NK-92 (cell line): ENCODE results near the gene PRDM15.
"Not testable (repeated sequence)": the region's sequence is repeated elsewhere in the genome, so short reads cannot be mapped to it uniquely, and the experiment has no call there.

ENCODE experiments used
- DNase-seq: peaks from one replicate; lab custom pipeline; 2025; ENCODE audit not compliant: unreplicated experiment; lab: John Stamatoyannopoulos, UW

The PRDM15 gene

DNA sequence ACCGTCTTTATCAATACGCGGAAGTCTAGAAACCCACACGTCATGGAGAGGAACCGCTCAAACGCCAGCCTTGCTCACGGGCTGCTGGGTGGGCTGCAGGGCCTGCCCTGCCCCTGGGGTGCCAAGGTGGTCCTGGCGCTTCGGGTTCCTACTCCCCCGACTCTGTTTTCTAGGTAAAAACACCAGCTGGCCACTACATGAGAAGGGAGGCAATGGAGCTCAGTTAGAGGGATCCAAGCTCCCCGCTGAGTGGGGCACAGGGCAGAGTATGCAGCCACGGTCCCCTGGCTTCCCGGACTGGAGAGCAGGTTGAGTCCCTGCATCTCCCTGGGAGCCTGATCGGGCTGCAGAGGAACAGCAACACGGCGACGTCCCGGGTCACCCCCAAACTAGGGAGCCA, 71.0 kb downstream of the PRDM15 start:
- DNase-seq, result no peak

GRCh38 chr21:41806773-41807172, 72.4 kb downstream of the PRDM15 start:
- no peak for DNase-seq

- DNase-seq, result no peak
These were observed 73.5 kb downstream of the PRDM15 start for GRCh38 chr21:41805643-41806042.

GRCh38 chr21:41805038-41805437, 74.1 kb downstream of the PRDM15 start:
- DNase-seq, result no peak

DNA sequence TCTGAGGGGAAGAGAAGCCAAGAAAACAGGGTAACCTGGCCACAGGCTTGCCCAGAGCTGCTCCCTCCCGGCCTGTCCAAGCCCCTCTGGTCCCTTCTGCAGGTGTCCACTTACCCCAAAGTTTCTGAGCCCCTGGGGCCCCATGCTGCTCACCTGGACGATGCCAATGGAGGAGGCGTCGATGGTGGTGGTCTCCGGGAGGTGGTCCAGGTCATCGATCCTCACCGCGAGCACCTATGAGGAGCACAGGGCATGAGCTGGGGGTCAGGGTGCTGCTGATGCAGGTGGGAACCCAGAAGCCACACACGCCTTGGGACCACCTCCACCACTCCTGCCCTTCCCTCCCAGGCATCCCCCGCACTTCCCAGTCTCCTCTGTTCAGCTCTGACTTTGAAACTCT, 74.8 kb downstream of the PRDM15 start:
- DNase-seq, result no peak

DNA sequence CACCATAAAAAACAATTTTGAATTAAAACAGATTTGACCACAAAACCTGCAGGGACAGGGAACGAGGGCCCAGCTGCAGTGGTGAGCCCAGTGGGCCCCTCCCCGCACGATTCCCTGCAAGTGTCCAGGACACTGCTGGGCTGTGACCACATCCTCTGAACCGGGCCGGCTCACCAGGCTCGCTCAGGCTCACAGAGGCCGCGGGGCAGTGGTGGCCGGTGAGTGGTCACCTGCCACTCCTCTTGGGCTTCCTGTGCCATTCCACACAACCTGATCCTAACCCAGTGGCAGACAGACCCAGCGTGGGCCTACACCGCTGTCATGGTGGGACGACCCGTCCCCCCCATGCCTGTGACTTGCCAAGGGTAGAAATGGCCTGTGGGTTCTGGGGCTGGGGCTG, 75.8 kb downstream of the PRDM15 start:
- DNase-seq, result no peak

DNA sequence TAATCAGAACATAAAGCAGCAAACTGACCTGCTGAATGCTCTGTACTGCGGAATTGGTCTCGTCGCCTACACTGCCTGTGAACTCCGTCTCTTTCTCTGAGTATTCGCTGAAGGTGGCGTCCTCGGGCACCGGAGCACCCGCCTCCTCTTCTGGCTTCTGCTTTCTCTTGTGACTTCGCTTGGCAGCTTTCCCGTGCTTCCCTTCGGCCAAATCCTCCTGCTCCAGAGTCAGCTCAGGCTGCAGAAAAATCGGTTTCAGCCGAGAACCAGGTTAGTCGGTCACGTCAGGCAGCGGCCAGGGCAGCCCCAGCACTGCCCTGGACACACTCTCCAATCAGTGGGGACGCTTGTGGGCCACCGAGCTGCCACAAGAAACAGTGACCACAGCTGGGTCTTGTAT, 76.5 kb downstream of the PRDM15 start:
- DNase-seq, result no peak

DNA sequence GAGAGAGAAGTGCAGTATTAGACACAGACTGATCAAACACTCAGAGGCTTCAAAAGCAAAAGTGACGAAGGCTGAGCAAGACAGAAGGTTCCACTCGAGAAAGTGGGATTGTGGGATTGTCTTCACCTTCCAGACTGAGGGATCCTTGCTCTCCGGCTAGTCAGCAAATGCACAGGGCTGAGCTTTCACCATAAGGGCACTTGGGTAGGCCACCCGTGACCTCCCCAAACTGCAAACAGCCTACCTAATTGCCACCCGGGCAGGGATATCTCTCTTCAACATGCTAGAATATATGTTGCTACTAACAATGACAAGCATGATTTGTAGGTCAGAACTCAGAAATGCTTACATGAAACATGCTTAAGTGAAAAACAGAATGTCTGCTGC, 77.0 kb downstream of the PRDM15 start:
- no peak for DNase-seq

DNA sequence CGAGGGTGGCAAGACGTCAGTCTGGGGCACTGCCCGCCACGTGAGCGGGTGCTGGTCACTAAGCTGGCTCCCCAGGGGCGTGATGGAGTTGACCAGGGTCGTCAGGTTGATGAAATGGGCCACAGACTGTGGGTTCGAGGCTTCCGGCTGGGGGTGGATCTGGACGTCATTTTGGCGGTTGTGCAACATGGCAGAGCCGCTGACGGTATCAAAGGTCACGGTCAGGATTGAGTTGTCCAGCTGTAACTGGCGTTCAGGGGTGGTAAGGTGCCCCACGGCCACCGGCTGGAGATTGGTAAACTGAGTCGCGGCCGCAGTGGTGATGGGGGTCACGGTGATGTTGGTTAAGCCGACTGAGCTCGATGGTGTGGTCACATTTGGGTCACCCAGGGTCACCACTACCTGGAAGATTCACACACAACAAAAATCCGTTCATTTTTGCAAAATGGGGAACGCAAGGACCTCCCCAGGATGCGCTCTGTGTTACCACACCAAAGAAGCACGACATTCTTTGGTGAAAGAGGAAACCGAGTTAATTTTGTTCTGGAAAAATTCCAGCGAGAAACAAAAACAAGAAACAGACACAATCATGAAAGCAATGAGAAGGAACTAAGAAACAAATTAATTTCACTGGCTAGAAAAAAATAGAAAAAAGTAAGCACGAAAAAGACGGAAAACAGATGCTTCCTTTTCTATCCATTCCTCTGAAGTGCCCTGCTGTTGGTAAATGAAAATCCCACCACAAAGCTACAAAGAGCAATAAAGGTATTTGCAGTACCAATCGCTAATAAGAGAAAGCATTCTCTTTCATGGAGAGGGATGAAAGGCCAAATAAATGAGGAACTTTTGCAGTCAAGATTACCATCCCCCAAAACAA, 77.6 kb downstream of the PRDM15 start:
- no peak for DNase-seq

DNA sequence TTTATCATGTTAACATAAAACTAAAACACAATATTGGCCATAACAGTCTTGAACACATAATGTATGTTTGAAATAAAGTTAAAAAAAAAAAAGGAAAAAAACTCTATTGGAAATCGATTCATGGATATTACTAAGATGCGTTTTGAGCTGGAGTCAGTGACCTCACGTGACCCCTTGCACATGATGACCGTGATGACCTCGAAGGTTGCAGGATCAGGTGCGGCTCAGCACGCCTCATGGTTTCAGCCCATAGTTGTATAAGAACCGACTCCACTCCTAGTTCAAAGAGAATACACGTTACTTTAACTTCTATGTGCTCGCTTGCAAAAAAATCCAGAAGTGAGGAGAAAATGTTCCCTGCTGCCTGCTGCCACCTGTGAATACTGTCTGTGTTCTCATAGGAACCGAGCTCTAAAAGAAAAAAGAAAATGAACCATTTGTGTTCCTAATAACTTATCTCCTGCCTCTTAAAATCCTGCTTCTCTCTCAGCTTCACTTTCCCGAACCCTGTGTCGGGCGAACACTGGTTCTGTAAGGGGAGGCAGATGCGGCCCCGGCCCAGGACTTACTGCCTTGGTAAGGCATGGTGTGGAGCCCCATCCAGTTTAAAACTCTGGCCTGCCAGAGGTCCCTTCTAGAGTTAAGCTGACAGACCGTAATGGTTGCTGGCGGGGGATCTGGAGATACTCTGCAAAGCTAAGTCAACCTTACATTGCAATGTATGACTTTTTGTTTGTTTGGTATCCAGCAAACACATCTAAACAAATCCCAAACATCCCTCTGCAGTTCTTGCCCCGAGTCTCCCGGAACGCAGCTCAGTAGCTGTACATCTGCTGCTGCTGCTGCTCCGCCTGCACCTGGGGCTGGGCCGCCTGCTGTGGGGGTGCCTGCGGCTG, 78.5 kb downstream of the PRDM15 start:
- DNase-seq, result no peak

GRCh38 chr21:41799763-41800162, 79.4 kb downstream of the PRDM15 start:
- DNase-seq, result no peak

DNA sequence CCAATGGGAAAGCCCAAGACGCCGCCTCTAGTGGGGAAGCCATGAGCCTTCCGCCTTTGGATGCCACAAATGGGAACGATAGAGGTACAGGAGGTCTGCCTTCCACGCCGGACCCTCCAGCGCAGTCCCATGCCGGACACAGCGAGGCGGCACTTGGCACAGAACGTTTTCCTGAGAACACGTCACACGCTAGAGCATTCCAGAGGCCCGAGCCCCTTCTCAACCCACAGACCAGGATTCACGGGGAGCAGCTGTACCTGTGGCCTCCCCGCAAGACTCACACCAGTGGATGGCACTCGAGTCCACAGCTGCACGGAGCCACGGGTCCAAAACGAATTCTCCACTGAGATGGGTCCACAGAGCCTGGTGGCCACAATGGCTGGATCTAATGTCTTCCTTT, 80.8 kb downstream of the PRDM15 start:
- DNase-seq, result no peak

- DNase-seq, result no peak
These were observed 82.6 kb downstream of the PRDM15 start for GRCh38 chr21:41796476-41797080.

DNA sequence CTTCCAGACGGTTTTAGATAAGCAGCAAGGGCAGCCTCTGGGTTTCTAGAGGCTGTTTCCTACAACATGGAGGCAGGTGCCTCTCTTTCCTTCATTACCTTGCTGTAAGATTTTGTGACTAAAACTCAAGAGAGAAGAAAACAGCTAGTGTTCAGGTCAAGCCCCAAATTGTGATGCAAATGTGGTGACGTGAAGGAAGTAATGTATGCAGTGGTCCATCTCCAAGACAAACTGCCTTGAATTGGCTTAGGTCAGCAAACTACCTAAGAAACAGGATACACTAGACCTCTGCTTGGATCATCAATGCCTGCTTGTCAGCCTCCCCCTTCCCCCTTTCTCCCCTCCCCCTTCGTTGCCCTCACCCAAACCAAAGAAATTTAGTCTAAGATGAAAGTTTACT, 83.4 kb downstream of the PRDM15 start:
- no peak for DNase-seq

DNA sequence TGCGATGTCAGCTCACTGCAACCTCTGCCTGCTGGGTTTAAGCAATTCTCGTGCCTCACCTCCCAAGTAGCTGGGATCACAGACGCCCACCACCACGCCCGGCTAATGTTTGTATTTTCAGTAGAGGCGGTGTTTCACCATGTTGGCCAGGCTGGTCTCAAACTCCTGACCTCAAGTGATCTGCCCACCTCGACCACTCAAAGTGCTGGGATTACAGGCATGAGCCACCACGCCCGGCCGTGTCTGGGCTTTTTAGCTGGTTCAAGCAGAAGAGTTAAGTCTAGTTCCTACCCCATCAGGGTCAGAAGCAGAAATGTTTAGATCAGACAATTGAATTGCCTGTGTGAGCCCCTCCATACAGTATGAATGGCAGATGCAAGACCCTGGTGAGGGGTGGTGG, 84.5 kb downstream of the PRDM15 start:
- no peak for DNase-seq

GRCh38 chr21:41792711-41793110, 86.4 kb downstream of the PRDM15 start:
- no peak for DNase-seq

DNA sequence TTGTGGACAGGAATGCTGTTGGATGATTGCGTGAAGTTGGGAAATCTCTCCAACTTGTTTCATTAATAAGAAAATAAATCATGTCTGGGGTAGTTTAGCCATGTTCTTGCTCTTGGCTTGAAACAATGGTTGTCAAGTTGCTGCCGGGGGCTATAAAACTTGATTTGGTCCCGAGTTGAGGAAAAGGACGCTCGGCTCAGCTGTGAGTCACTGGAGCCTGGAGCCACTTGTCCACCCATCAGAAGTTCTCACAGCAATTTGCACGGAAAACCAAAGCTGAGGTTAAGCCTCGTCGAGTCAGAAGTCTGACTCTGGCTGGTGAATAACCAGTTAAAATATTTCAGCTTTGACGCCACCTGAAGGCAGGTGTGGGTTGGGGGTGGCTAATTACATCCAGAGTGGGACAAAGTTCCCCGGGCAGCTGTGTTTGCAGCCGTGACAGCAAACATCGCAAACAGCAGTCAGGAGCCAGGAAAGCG, 92.6 kb downstream of the PRDM15 start:
- no peak for DNase-seq

DNA sequence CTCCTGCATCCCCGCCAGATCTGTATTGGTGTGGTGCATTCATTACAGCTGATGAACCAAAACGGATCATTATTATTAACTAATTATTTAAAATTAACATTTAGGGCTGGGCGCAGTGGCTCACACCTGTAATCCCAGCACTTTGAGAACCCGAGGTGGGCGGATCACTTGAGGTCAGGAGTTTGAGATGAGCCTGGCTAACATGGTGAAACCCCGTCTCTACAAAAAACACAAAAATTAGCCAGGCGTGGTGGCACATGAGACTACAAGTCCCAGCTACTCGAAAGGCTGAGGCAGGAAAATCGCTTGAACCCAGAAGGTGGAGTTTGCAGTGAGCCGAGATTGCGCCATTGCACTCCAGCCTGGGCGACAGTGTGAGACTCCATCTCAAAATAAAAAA, 93.9 kb downstream of the PRDM15 start:
- not testable (repeated sequence) for DNase-seq

DNA sequence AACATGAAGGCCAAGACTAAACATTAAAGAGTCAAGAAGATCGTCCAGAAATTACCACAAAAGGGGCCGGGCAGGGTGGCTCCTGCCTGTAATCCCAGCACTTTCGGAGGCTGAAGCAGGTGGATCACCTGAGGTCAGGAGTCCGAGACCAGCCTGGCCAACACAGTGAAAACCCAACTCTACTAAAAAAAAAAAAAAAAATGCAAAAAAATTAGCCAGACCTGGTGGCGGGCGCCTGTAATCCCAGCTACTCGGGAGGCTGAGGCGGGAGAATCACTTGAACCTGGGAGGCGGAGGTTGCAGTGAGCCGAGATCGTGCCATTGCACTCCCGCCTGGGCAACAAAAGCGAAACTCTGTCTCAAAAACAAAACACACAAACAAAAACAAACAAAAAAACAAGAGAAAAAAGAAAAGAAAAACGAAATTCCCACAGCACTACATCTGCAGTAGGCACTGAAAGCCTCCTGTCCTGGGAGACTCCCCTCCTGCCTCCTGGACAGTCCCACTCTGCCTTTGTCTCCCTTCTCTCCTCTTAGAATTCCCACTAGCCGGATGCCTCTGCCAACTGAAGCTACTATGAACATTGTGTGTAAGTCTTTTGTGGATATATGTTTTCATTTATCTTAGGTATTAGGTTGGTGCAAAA, 94.6 kb downstream of the PRDM15 start:
- DNase-seq, result no peak

GRCh38 chr21:41783476-41784180, 95.5 kb downstream of the PRDM15 start:
- no peak for DNase-seq

DNA sequence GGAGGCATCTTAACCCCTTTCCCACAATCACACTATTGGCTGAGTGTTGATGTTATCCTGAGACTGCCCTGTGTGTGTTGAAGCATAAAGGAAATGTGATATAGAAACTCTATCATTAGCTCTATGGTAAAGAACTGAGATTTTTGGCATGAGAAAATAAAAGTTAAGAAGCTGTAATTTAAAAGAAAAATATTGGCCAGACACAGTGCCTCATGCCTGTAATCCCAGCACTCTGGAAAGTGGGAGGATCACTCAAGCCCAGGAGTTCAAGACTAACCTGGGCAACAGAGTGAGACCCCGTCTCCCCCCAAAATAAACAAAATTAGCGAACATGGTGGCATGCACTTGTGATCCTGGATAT, 98.1 kb downstream of the PRDM15 start:
- DNase-seq, result no peak
